Effector CD4-positive, alpha-beta T cell (primary cell): Measurements from ENCODE around the gene DHX8.
"Not testable (repeated sequence)": the region's sequence is repeated elsewhere in the genome, so short reads cannot be mapped to it uniquely, and the experiment has no call there.

ENCODE experiments used
- DNase-seq: peaks from one replicate; pipeline ENCODE4 v3.0.0-alpha.2; 2020
- total RNA-seq: gene quantifications from one replicate; lab custom pipeline; 2026; lab: John Stamatoyannopoulos, UW

DHX8 gene
- 174 reads per million, percentile 91 among the genes with 10 or more reads in this experiment for total RNA-seq

GRCh38 chr17:43483674-43484551 is at the start of gene DHX8:
Gene DHX8, plus strand, starts transcription at chr17:43483975. Its CDS starts 63 bp downstream, at chr17:43484038.
- peak; percentile 99 for DNase-seq

- DNase-seq = no peak
Measured at GRCh38 chr17:43434902-43435319, 48.9 kb upstream of the DHX8 start.

- DNase-seq = no peak
Measured at GRCh38 chr17:43437756-43438155, 46.0 kb upstream of the DHX8 start.

GRCh38 chr17:43438626-43439025 is 45.1 kb upstream of the DHX8 start:
- no peak for DNase-seq

GRCh38 chr17:43439041-43439440 is 44.7 kb upstream of the DHX8 start:
- DNase-seq = no peak

GRCh38 chr17:43442711-43443110 is 41.1 kb upstream of the DHX8 start:
- DNase-seq = no peak

GRCh38 chr17:43443381-43443780 is 40.4 kb upstream of the DHX8 start:
- no peak for DNase-seq

- DNase-seq = no peak
Measured at GRCh38 chr17:43444223-43445008, 39.4 kb upstream of the DHX8 start.

- no peak for DNase-seq
Measured at GRCh38 chr17:43445009-43445589, 38.7 kb upstream of the DHX8 start.

GRCh38 chr17:43446773-43447172 is 37.0 kb upstream of the DHX8 start:
- no peak for DNase-seq

GRCh38 chr17:43448720-43449469 is 34.9 kb upstream of the DHX8 start:
- DNase-seq = no peak

- DNase-seq = no peak
Measured at GRCh38 chr17:43449470-43450248, 34.1 kb upstream of the DHX8 start.

- not testable (repeated sequence) for DNase-seq
Measured at GRCh38 chr17:43450791-43451190, 33.0 kb upstream of the DHX8 start.

- not testable (repeated sequence) for DNase-seq
Measured at GRCh38 chr17:43451741-43452140, 32.0 kb upstream of the DHX8 start.

- DNase-seq = no peak
Measured at GRCh38 chr17:43453331-43453812, 30.4 kb upstream of the DHX8 start.

GRCh38 chr17:43454868-43455267 is 28.9 kb upstream of the DHX8 start:
- no peak for DNase-seq

- DNase-seq = no peak
Measured at GRCh38 chr17:43456029-43456428, 27.7 kb upstream of the DHX8 start.

GRCh38 chr17:43456661-43457361 is 27.0 kb upstream of the DHX8 start:
- DNase-seq = no peak

GRCh38 chr17:43457362-43457692 is 26.4 kb upstream of the DHX8 start:
- DNase-seq = no peak

GRCh38 chr17:43459878-43460277 is 23.9 kb upstream of the DHX8 start:
- DNase-seq = not testable (repeated sequence)

GRCh38 chr17:43461185-43461584 is 22.6 kb upstream of the DHX8 start:
- no peak for DNase-seq
